Peyer's patch (tissue), 4 donors: Measurements from ENCODE around the gene GNGT2.

Source experiments
- CTCF ChIP-seq, 6 experiments: fragments of 450-650 bp in 4 of 6; fragments of 200-600 bp in 2 of 6; sonication (generic) in 1 of 6; IDR thresholded peaks; one replicate each; pipeline ENCODE4 v1.5.1; 2017 to 2019; ENCODE audit warnings: antibody characterized with exemption in 6 of 6, mild to moderate bottlenecking in 3 of 6, moderate library complexity in 1 of 6
- POLR2A ChIP-seq, 2 donors: fragments of 450-650 bp; IDR thresholded peaks; one replicate each; pipeline ENCODE4 v1.5.1; 2017; ENCODE audit warnings: antibody characterized with exemption in 2 of 2, mild to moderate bottlenecking in 2 of 2, moderate library complexity in 2 of 2

GRCh38 chr17:49241040-49241439 lies 30.7 kb upstream of the GNGT2 start:
- no peak for TF ChIP-seq CTCF (IDR thresholded peaks at IDR 0.05)
- TF ChIP-seq POLR2A (IDR thresholded peaks at IDR 0.05): no peak
